ENCODE measurements around the gene TPTE.
"Not testable (repeated sequence)": the region's sequence is repeated elsewhere in the genome, so short reads cannot be mapped to it uniquely, and the experiment has no call there.

TPTE gene

GRCh38 chr21:10617133-10617752 lies 95.9 kb downstream of the TPTE start:
- not testable (repeated sequence) for DNase-seq

GRCh38 chr21:10627316-10627863 lies 106.0 kb downstream of the TPTE start:
- DNase-seq: no peak

- DNase-seq: not testable (repeated sequence)
These were observed 107.9 kb downstream of the TPTE start for GRCh38 chr21:10629239-10629638.

- DNase-seq: not testable (repeated sequence)
These were observed 109.4 kb downstream of the TPTE start for GRCh38 chr21:10630829-10631228.

GRCh38 chr21:10631316-10631715 lies 109.9 kb downstream of the TPTE start:
- DNase-seq: not testable (repeated sequence)

- DNase-seq: not testable (repeated sequence)
These were observed 116.8 kb downstream of the TPTE start for GRCh38 chr21:10638144-10638543.

GRCh38 chr21:10639123-10639522 lies 117.7 kb downstream of the TPTE start:
- DNase-seq: no peak

- not testable (repeated sequence) for DNase-seq
These were observed 118.4 kb downstream of the TPTE start for GRCh38 chr21:10639746-10640145.

GRCh38 chr21:10640446-10640845 lies 119.1 kb downstream of the TPTE start:
- DNase-seq: no peak

- DNase-seq: no peak
These were observed 119.7 kb downstream of the TPTE start for GRCh38 chr21:10641107-10641506.

- DNase-seq: not testable (repeated sequence)
These were observed 124.3 kb downstream of the TPTE start for GRCh38 chr21:10645667-10646066.

GRCh38 chr21:10649350-10650149 lies 128.2 kb downstream of the TPTE start:
- DNase-seq: not testable (repeated sequence)

GRCh38 chr21:10650297-10650696 lies 128.9 kb downstream of the TPTE start:
- DNase-seq: not testable (repeated sequence)
